OCI-LY7 (cell line): ENCODE measurements around the gene SMIM44. TPM values are rescaled to one million over a fixed set of nuclear protein-coding genes. Genes with fewer than 3 reads are reported as not detected.

Experiments used
- BruUV-seq: library from RNA; stranded (reverse); fragments of 400-500 nt; replicated peaks from 2 replicates; lab custom pipeline; 2021; lab: Mats Ljungman, UMichigan
- CTCF ChIA-PET: fragments of 300-600 bp; sonication (Branson Sonifier 250); formaldehyde crosslinking; loops from one replicate; lab custom pipeline; 2022; ENCODE audit warnings: antibody characterized with exemption; ENCODE audit not compliant: unreplicated experiment; lab: Charles Lee
- POLR2A ChIA-PET: fragments of 300-600 bp; sonication (Branson Sonifier 250); formaldehyde crosslinking; loops from one replicate; lab custom pipeline; 2022; ENCODE audit warnings: antibody characterized with exemption; lab: Charles Lee
- DNase-seq: peaks from one replicate; pipeline ENCODE4 v3.0.0-alpha.2; 2015; ENCODE audit warnings: low spot score
- H2AFZ ChIP-seq: fragments of 200-600 bp; sonication (generic), shearing (Covaris generic); 2 replicates; pipeline ENCODE4 v1.6.1; 2014; ENCODE audit warnings: mild to moderate bottlenecking, antibody characterized with exemption, low read length, moderate library complexity
- H3K27ac ChIP-seq: fragments of 200-600 bp; sonication (generic); 2 replicates; pipeline ENCODE4 v1.5.1; 2014; ENCODE audit warnings: mixed run types, low read depth, mild to moderate bottlenecking, moderate library complexity, low read length, inconsistent platforms; ENCODE audit not compliant: poor library complexity, severe bottlenecking
- H3K36me3 ChIP-seq: fragments of 200-600 bp; sonication (generic); 2 replicates; pipeline ENCODE4 v1.6.1; 2014; ENCODE audit warnings: mild to moderate bottlenecking, antibody characterized with exemption, low read length, moderate library complexity, mixed read lengths; ENCODE audit not compliant: insufficient read depth
- H3K4me1 ChIP-seq: fragments of 200-600 bp; sonication (generic); 2 replicates; pipeline ENCODE4 v1.5.1; 2014; ENCODE audit warnings: mild to moderate bottlenecking, low read length; ENCODE audit not compliant: insufficient read depth, poor library complexity, severe bottlenecking
- H3K4me2 ChIP-seq: fragments of 200-600 bp; sonication (generic); 2 replicates; pipeline ENCODE4 v1.6.1; 2014; ENCODE audit warnings: mild to moderate bottlenecking, low read length
- H3K4me3 ChIP-seq: fragments of 200-600 bp; sonication (generic); 2 replicates; pipeline ENCODE4 v1.5.1; 2014; ENCODE audit warnings: mild to moderate bottlenecking, low read depth, low read length; ENCODE audit not compliant: poor library complexity, severe bottlenecking
- H3K79me2 ChIP-seq: fragments of 200-600 bp; sonication (generic); 2 replicates; pipeline ENCODE4 v1.6.1; 2016; ENCODE audit warnings: low read depth, mild to moderate bottlenecking, low read length, moderate library complexity, mixed read lengths; ENCODE audit not compliant: insufficient read depth
- H3K9me2 ChIP-seq: fragments of 200-600 bp; sonication (generic); 2 replicates; pipeline ENCODE4 v1.6.1; 2016; ENCODE audit warnings: mild to moderate bottlenecking, low read length, mixed read lengths; ENCODE audit not compliant: insufficient read depth
- H3K9me3 ChIP-seq: fragments of 200-600 bp; sonication (generic); 2 replicates; pipeline ENCODE4 v1.6.1; 2014; ENCODE audit warnings: mild to moderate bottlenecking, mixed run types, low read length, mixed read lengths
- H4K20me1 ChIP-seq: fragments of 200-600 bp; sonication (generic); 2 replicates; pipeline ENCODE4 v1.6.1; 2014; ENCODE audit warnings: mild to moderate bottlenecking, antibody characterized with exemption, low read length, moderate library complexity, mixed read lengths; ENCODE audit not compliant: insufficient read depth
- CTCF ChIP-seq: fragments of 200-600 bp; sonication (generic); conservative IDR thresholded peaks from 2 replicates; pipeline ENCODE4 v1.5.1; 2014; ENCODE audit warnings: mild to moderate bottlenecking, antibody characterized with exemption, low read length, moderate library complexity, mixed read lengths
- EZH2phosphoT487 ChIP-seq: fragments of 200-600 bp; sonication (generic); IDR thresholded peaks from 2 replicates; pipeline ENCODE4 v1.6.1; 2018; ENCODE audit warnings: low read depth, borderline replicate concordance, mild to moderate bottlenecking, mixed run types, antibody characterized with exemption, low read length, moderate library complexity, mixed read lengths
- intact Hi-C: fragments of 100-400 bp; cut with micrococcal nuclease; formaldehyde crosslinking; loops from one replicate; pipeline ENCODE4 v1.10.0; 2022; ENCODE audit not compliant: unreplicated experiment
- total RNA-seq, 2 experiments: library from RNA; depleted of rRNA in 1 of 2; stranded (reverse); fragments of >200 nt in 1 of 2; shearing (Covaris generic) in 1 of 2; gene quantifications; 2 replicates each; pipeline ENCODE4 v1.2.3, GENCODE V29; 2014 to 2022

Gene SMIM44
- total RNA-seq, 2 experiments from 2014 or later, result not detected

- intact Hi-C loops, result no loop called here
- H2AFZ ChIP-seq, result no peak overlapping the region
- no peak overlapping the region for H3K4me2 ChIP-seq
- H3K79me2 ChIP-seq, result no peaks in the 10 kb centered on the region
- DNase-seq, result no peak
- H3K9me3 ChIP-seq, result no peaks in the 10 kb centered on the region
- no peaks in the 10 kb centered on the region for H3K4me1 ChIP-seq
- no peak overlapping the region for H3K27ac ChIP-seq
- H3K36me3 ChIP-seq, result no peaks in the 10 kb centered on the region
- no peaks in the 10 kb centered on the region for H3K9me2 ChIP-seq
- no TSS peak for BruUV-seq
- CTCF ChIA-PET, result no interaction called here
- H4K20me1 ChIP-seq, result no peaks in the 10 kb centered on the region
- H3K4me3 ChIP-seq, result no peak overlapping the region
- no peak for TF ChIP-seq CTCF
- no peak for TF ChIP-seq EZH2phosphoT487
- POLR2A ChIA-PET, result no interaction called here
Measured at GRCh38 chr19:3457528-3458228, 25.6 kb downstream of the SMIM44 start.

GRCh38 chr19:3456925-3457527 lies 26.2 kb downstream of the SMIM44 start:
- no peak for DNase-seq
- Histone ChIP-seq H3K4me3 (no peak overlapping the region), H3K79me2 (no peaks in the 10 kb centered on the region), H3K36me3 (no peaks in the 10 kb centered on the region), H3K9me3 (no peaks in the 10 kb centered on the region), H3K4me2 (no peak overlapping the region), H3K27ac (no peak overlapping the region), H3K9me2 (no peaks in the 10 kb centered on the region), H4K20me1 (no peaks in the 10 kb centered on the region), H2AFZ (no peak overlapping the region), H3K4me1 (no peaks in the 10 kb centered on the region)
- CTCF ChIA-PET, result no interaction called here
- intact Hi-C loops, result no loop called here
- POLR2A ChIA-PET, result no interaction called here
- no TSS peak for BruUV-seq
- TF ChIP-seq CTCF (no peak), EZH2phosphoT487 (no peak)
